T-helper 1 cell treated with Interleukin-12 subunit alpha and Interleukin-12 subunit beta and Interleukin-4 antibody, amounts not matched to agents 30 μg/mL and 1 μg/mL, for 36 hours (primary cell): Measurements from ENCODE around the gene TBC1D4.

ENCODE experiments used
- H3K27ac Mint-ChIP-seq: one replicate; pipeline ENCODE4 v1.8.0; 2021; ENCODE audit warnings: mild to moderate bottlenecking, mixed read lengths
- H3K27me3 Mint-ChIP-seq: one replicate; pipeline ENCODE4 v1.8.0; 2021; ENCODE audit warnings: low read depth, mixed read lengths
- H3K36me3 Mint-ChIP-seq: one replicate; pipeline ENCODE4 v1.8.0; 2021; ENCODE audit warnings: low read depth, mixed read lengths
- H3K4me1 Mint-ChIP-seq: one replicate; pipeline ENCODE4 v1.8.0; 2021; ENCODE audit warnings: low read depth, mixed read lengths
- H3K4me3 Mint-ChIP-seq: one replicate; pipeline ENCODE4 v1.8.0; 2021; ENCODE audit warnings: mild to moderate bottlenecking, moderate library complexity, mixed read lengths
- H3K9me3 Mint-ChIP-seq: one replicate; pipeline ENCODE4 v1.8.0; 2021; ENCODE audit warnings: mixed read lengths

The TBC1D4 gene, protein sequence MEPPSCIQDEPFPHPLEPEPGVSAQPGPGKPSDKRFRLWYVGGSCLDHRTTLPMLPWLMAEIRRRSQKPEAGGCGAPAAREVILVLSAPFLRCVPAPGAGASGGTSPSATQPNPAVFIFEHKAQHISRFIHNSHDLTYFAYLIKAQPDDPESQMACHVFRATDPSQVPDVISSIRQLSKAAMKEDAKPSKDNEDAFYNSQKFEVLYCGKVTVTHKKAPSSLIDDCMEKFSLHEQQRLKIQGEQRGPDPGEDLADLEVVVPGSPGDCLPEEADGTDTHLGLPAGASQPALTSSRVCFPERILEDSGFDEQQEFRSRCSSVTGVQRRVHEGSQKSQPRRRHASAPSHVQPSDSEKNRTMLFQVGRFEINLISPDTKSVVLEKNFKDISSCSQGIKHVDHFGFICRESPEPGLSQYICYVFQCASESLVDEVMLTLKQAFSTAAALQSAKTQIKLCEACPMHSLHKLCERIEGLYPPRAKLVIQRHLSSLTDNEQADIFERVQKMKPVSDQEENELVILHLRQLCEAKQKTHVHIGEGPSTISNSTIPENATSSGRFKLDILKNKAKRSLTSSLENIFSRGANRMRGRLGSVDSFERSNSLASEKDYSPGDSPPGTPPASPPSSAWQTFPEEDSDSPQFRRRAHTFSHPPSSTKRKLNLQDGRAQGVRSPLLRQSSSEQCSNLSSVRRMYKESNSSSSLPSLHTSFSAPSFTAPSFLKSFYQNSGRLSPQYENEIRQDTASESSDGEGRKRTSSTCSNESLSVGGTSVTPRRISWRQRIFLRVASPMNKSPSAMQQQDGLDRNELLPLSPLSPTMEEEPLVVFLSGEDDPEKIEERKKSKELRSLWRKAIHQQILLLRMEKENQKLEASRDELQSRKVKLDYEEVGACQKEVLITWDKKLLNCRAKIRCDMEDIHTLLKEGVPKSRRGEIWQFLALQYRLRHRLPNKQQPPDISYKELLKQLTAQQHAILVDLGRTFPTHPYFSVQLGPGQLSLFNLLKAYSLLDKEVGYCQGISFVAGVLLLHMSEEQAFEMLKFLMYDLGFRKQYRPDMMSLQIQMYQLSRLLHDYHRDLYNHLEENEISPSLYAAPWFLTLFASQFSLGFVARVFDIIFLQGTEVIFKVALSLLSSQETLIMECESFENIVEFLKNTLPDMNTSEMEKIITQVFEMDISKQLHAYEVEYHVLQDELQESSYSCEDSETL (N-terminal part only)

DNA sequence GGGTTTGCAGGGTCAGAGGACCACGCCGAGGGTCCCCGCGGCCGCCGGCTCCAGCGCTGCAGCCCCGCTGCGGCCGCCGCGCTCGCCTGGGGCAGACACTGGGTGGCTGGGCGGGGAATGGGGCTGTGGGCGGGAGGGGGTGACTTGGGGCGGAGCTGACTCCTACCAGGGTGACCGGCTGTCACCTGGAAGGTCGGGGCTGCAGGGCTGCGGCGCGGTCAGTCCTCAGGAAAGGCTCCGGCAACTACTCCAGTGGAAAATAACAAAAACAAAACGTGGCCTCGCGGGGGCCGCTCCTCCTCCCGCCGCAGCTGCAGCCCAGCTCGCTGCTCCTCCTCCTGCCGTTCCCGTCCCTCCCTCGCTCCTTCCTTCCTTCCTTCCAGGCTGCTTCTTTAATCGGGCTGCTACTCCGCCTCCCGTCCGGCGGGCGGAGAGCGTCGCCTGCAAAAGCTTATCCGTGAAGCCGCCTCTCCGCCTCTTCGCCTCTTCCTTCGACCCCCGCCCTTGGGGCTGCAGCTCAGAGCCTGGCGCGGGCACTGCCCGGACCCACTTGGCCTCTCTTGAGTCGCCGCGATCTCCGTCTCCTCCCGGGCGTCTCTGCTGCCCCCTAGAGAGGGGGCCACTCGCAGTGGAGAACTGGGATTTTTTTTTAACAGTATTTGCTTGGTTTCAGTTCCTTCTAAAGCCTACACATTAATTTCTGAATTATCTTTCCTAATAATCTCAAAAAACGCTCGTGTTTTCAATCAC, at the start of gene TBC1D4:
Gene TBC1D4, minus strand, starts transcription at position 100 of the 750 bp plus-strand sequence. CDS start 402 bp downstream, outside the sequence.
- Mint-ChIP-seq H3K36me3 (peaks cover 3% of the 10 kb centered on the region), H3K27me3 (peaks cover 64% of the 10 kb centered on the region), H3K4me3 (peak within 1 kb of the TSS; percentile 98), H3K27ac (peak within 1 kb of the TSS; percentile 66), H3K4me1 (peaks cover 16% of the 10 kb centered on the region), H3K9me3 (no peaks in the 10 kb centered on the region)

DNA sequence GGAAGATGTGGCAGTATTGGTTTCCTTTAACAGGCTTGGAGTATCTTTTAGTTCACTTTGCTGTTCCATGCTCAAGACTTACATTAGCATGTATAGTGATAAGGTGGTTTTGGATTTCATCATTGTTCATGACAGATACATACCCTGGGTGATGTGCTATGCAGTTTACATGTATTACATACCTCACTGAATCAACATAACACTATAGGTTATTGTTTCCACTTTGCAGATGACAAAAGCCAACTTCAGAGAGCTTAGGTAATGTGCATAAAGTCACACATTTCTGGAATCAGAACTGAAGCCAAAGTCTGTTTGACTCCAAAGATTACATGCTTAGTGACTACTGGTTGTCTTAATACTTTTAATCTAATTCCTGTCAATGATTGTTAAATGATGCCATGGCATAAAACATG, 48.6 kb upstream of the TBC1D4 start:
- peak overlapping the region; percentile 52 for H3K27ac Mint-ChIP-seq
- peaks cover 27% of the 10 kb centered on the region for H3K4me1 Mint-ChIP-seq
- no peak overlapping the region for H3K4me3 Mint-ChIP-seq

DNA sequence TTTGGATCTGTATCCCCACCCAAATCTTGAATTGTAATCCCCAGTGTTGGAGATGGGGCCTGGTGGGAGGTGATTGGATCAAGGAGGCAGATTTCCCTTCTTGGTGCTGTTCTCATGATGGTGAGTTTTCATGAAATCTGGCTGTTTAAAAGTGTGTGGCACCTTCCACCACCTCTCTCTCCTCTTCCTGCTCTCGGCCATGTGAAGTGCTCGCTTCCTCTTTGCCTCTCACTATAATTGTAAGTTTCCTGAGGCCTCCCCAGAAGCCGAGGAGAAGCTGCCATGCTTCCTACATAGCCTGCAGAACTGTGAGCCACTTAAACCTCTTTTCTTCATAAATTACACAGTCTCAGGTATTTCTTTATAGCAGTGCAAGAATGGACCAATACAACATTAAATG, 40.0 kb upstream of the TBC1D4 start:
- Mint-ChIP-seq H3K36me3 (peaks cover 16% of the 10 kb centered on the region), H3K9me3 (peaks cover 10% of the 10 kb centered on the region), H3K27ac (no peak overlapping the region), H3K4me1 (no peaks in the 10 kb centered on the region), H3K4me3 (no peak overlapping the region), H3K27me3 (no peaks in the 10 kb centered on the region)

More for the DNA sequence above, 48.6 kb upstream of the TBC1D4 start:
- no peaks in the 10 kb centered on the region for H3K9me3 Mint-ChIP-seq
- H3K36me3 Mint-ChIP-seq: peaks cover 33% of the 10 kb centered on the region
- no peaks in the 10 kb centered on the region for H3K27me3 Mint-ChIP-seq

DNA sequence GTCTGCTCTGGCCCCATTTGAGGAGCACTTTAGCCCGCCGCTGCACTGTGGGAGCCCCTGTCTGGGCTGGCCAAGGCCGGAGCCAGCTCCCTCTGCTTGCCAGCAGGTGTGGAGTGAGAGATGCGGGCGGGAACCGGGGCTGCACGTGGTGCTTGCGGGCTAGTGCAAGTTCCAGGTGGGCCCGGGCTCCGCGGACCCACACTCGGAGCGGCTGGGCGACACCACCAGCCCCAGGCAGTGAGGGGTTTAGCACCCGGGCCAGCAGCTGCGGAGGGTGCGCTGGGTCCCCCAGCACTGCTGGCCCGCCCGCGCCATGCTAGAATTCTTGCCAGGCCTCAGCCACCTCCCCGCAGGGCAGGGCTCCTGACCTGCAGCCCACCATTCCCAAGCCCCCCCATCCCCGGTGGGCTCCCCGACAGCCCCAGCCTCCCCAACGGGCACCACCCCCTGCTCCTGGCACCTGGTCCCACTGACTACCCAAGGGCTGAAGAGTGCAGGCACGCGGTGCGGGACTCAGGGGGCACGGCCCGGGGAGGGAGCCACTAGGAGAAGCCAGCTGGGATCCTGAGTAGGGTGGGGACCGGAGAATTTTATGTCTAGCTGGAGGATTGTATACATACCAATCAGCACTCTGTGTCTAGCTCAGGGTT, 36.6 kb upstream of the TBC1D4 start:
- H3K27me3 Mint-ChIP-seq: no peaks in the 10 kb centered on the region
- no peaks in the 10 kb centered on the region for H3K4me1 Mint-ChIP-seq
- H3K36me3 Mint-ChIP-seq: no peaks in the 10 kb centered on the region
- H3K27ac Mint-ChIP-seq: no peak overlapping the region
- no peak overlapping the region for H3K4me3 Mint-ChIP-seq
- H3K9me3 Mint-ChIP-seq: peaks cover 10% of the 10 kb centered on the region

DNA sequence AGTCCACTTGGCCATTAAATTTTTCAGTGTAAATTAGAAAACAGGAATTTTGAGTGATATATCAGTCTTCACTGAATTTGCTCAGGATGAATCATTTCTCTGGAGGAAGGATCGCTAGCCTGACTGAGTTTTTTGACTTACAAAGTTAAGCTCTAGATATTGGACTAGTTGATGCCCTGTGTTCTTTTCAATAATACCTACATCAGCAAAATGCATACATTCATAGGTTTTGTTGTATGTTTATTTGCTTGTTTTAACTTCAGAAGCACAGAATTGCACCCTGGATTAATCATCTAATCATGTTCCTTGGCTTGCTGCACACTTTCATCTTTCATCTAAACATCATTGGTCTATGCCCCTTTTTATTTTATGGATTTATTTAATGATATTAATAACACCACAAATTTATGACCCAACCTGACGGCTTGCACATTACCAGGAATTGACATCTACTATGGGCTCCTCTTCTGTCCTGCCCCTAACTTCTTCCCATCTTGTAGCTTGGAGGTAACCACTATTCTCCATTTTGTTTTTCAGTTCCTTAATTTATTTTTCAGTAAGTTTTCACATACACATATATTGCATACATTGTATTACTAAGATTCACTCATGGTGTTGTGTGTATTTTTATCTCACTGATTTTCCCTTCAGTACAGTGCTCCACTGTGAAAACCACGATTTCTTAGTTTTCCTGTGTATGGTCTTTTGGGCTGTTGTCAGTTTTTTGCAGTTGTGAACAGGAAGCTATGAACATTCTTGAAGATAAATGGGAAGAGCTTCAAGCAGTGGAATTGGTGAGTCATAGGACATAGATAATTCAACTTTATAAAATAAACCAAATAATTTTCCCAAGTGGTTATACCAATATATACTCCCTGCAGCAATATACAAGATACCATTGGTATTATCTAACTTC, 32.4 kb upstream of the TBC1D4 start:
- no peaks in the 10 kb centered on the region for H3K9me3 Mint-ChIP-seq
- no peak overlapping the region for H3K27ac Mint-ChIP-seq
- peaks cover 1% of the 10 kb centered on the region for H3K4me1 Mint-ChIP-seq
- H3K27me3 Mint-ChIP-seq: no peaks in the 10 kb centered on the region
- H3K36me3 Mint-ChIP-seq: no peaks in the 10 kb centered on the region
- no peak overlapping the region for H3K4me3 Mint-ChIP-seq

DNA sequence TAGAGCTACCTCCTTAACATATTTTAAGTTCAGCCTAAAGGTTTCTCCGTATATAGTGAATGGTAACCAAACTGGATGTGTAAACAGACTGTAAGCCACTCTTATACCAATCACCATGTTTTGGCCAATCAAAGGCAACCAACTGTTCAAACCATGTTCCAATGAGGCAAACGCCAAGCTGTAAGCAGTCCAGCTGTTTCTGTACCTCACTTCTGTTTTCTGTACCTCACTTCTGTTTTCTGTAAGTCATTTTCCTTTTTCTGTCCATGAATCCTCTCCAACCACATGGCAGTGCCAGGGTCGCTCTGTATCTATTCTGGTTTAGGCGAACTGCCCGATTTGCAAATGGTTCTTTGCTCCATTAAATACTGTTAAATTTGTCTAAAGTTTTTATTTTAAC, 31.3 kb upstream of the TBC1D4 start:
- no peak overlapping the region for H3K27ac Mint-ChIP-seq
- H3K36me3 Mint-ChIP-seq: no peaks in the 10 kb centered on the region
- H3K4me1 Mint-ChIP-seq: peaks cover 1% of the 10 kb centered on the region
- H3K4me3 Mint-ChIP-seq: no peak overlapping the region
- H3K9me3 Mint-ChIP-seq: no peaks in the 10 kb centered on the region
- H3K27me3 Mint-ChIP-seq: no peaks in the 10 kb centered on the region

DNA sequence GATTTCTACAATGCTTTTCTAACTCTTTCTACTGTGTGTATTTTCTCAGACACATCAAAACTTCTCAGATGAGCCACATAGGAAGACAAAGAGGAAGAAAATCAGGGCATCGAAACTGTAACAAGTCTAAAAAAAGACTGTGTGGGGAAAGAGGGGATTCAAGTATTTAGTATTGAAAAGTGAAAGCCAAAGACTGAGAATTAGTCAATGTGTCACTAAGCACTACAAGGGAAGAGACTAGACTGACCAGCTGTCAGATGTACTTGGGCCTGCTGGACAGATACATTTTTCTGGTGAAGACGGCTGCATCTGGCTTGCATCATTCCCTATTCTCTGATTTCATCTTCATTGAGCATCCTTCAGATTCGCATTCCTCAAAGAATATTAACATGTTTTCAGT, 30.3 kb upstream of the TBC1D4 start:
- H3K36me3 Mint-ChIP-seq: no peaks in the 10 kb centered on the region

DNA sequence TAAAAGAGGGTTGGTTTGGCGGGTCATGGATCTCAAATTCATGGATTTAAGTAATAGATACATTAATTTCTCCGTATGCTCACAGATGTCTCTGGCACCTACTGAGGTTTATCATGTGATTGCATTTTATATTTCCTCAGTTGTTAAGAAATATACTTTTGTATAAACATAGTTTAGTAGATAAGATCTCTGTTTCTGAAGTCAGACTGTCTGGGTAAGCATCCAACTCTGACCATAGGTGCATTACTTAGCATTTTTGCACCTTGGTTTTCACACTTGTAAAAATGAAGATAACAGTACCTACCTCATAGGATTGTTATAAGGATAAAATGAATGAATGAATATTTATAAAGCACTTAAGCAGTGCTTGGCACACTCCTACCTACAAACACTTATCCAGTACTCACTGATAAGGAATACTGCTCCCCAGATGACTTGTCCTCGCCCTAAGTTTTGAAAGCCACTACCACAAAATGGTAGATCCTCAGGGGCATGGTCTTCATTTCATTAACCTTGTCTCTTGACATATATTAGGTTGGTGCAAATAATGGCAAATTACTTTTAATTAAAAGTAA, 29.2 kb upstream of the TBC1D4 start:
- Mint-ChIP-seq H3K27me3 (no peaks in the 10 kb centered on the region), H3K9me3 (no peaks in the 10 kb centered on the region), H3K4me3 (no peak overlapping the region), H3K27ac (no peak overlapping the region), H3K36me3 (no peaks in the 10 kb centered on the region), H3K4me1 (peaks cover 1% of the 10 kb centered on the region)

More for the DNA sequence above, 30.3 kb upstream of the TBC1D4 start:
- Mint-ChIP-seq H3K9me3 (no peaks in the 10 kb centered on the region), H3K27ac (no peak overlapping the region), H3K4me1 (peaks cover 1% of the 10 kb centered on the region), H3K4me3 (no peak overlapping the region), H3K27me3 (no peaks in the 10 kb centered on the region)

DNA sequence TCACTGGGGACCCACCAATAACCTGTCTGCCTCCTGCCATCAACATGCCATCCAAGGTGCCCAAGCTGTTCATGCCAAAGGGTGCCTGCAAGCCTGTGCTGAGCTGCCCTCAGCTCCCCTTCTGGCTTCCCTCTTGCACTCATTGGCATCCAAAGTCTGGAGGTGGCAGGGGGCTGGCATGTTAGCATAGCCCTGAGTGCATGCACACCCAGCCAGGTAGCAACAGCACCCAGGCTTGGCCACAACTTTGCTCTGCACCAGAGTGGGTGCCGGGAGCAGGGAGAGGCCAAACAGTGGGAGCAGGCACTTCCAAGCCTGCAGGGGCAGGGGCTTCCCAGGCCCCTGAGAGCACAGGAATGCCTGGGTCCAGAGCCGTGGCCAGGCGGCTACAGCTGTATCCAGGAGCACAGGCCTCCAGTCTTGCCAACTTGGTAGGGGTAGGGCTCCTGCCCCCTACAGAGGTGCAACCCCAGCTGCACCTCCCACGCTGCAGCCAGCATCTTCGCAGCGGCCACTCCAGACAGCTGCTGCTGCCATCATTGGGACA, 26.1 kb upstream of the TBC1D4 start:
- no peak overlapping the region for H3K4me3 Mint-ChIP-seq
- no peaks in the 10 kb centered on the region for H3K27me3 Mint-ChIP-seq
- peaks cover 1% of the 10 kb centered on the region for H3K4me1 Mint-ChIP-seq
- H3K27ac Mint-ChIP-seq: no peak overlapping the region
- no peaks in the 10 kb centered on the region for H3K9me3 Mint-ChIP-seq
- H3K36me3 Mint-ChIP-seq: no peaks in the 10 kb centered on the region

DNA sequence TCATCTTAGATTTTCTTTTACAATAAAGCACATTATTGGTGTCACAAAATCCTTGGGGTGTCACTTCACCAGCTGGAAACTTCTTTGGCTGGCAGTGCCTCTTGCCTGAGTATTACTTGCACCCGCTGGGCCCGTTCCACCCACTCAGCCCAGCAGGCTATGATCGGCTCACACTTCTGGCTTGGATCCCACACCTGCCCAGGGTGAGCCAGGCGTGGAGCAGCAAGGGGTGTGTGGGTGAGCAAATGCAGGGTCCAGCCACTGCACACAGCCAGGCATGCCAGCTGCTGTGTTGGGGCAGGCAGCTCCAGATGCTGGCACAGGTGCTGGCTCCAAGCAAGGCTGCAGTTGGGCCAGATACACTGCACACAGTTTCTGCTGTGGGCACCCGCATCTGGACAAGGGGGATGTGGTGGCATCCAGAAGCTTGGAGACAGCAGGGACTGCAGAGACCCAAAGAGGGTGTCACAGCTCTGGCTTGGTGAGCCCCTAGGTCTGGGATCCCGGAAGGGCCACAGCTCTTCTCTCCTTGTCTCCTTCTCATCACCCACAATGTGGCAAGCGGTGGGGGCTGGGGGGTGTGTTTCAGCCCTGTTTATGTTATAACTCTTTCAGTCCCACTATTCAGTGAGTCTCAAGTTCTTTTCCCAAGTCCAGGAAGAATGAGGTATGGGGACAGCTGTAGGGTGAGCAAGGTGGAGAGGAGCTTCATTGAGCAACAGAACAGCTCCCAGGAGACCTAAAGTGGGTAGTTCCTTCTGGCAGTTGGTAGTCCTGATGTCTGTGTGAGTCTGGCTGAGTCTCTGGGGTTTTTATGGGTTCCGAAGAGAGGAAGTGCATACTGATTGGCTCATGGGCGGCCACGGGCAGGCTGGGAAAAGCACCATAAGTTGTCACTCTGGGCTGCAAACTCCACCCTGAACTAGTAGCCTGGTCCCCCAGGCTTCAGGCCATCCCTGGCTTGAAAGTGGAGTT, 25.3 kb upstream of the TBC1D4 start:
- no peaks in the 10 kb centered on the region for H3K27me3 Mint-ChIP-seq
- H3K36me3 Mint-ChIP-seq: no peaks in the 10 kb centered on the region
- H3K27ac Mint-ChIP-seq: no peak overlapping the region
- peaks cover 1% of the 10 kb centered on the region for H3K4me1 Mint-ChIP-seq
- H3K9me3 Mint-ChIP-seq: no peaks in the 10 kb centered on the region
- H3K4me3 Mint-ChIP-seq: no peak overlapping the region

DNA sequence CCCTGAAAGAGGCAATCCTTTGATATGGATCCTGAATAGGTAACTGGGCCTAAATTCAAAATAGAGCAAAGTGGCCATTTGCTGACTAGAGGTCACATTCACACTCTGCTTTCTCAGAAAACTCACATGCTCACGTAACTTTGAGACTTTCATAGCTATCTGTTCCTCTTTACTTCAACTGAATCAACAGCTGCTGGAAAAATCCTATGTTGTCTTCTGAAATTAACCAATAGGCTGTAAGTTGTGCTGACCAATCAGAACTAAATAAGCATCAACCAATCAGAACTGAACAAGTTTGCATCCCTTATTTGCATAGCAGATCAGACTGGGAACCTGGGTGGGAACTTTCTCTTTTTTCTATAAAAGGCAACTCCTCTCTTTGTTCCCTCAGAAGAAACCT, 24.0 kb upstream of the TBC1D4 start:
- no peaks in the 10 kb centered on the region for H3K27me3 Mint-ChIP-seq
- H3K36me3 Mint-ChIP-seq: no peaks in the 10 kb centered on the region
- H3K9me3 Mint-ChIP-seq: no peaks in the 10 kb centered on the region
- no peaks in the 10 kb centered on the region for H3K4me1 Mint-ChIP-seq
- H3K27ac Mint-ChIP-seq: no peak overlapping the region
- no peak overlapping the region for H3K4me3 Mint-ChIP-seq
